Measurements from ENCODE around the gene PSME4. TPM values are rescaled to one million over a fixed set of nuclear protein-coding genes. Genes with fewer than 3 reads are reported as not detected.
A peak's percentile ranks its signal among the peaks of the same experiment; 100 is the strongest.
"Not testable (repeated sequence)": the region's sequence is repeated elsewhere in the genome, so short reads cannot be mapped to it uniquely, and the experiment has no call there.

Gene PSME4
- total RNA-seq, 1 donor from 2014 or later = 68.3 TPM

DNA sequence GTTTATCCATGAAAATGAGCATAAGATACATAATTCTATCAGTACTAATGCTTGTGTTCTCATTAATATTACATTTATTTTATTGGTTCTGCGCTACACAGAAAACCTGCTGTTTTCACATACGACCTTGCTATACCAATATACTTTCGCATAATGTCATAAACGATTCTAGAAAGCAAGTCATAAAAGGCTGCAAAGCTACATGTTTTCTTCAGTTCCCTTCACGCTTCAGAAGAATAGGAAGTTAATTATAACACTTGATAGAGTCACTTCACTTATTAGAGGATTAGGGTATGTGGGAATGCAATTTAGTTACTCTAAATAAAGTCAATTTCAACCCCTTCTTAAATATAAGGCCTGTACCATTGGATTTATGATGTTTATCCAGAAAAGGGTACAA, 29.0 kb downstream of the PSME4 start:
- H3K27me3 Mint-ChIP-seq (ENCODE audit: low read depth) = no peaks in the 10 kb centered on the region
- no peak overlapping the region for H3K4me3 Mint-ChIP-seq
- no peak overlapping the region for H3K27ac Mint-ChIP-seq
- no peak for DNase-seq (ENCODE audit: low spot score in 2 of 2, unreplicated experiment in 2 of 2)
- no peaks in the 10 kb centered on the region for H3K4me1 Mint-ChIP-seq
- peaks cover 31% of the 10 kb centered on the region for H3K36me3 Mint-ChIP-seq
- no peaks in the 10 kb centered on the region for H3K9me3 Mint-ChIP-seq
- TF ChIP-seq, protein P1, sequence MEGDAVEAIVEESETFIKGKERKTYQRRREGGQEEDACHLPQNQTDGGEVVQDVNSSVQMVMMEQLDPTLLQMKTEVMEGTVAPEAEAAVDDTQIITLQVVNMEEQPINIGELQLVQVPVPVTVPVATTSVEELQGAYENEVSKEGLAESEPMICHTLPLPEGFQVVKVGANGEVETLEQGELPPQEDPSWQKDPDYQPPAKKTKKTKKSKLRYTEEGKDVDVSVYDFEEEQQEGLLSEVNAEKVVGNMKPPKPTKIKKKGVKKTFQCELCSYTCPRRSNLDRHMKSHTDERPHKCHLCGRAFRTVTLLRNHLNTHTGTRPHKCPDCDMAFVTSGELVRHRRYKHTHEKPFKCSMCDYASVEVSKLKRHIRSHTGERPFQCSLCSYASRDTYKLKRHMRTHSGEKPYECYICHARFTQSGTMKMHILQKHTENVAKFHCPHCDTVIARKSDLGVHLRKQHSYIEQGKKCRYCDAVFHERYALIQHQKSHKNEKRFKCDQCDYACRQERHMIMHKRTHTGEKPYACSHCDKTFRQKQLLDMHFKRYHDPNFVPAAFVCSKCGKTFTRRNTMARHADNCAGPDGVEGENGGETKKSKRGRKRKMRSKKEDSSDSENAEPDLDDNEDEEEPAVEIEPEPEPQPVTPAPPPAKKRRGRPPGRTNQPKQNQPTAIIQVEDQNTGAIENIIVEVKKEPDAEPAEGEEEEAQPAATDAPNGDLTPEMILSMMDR (IDR thresholded peaks at IDR 0.05; ENCODE audit: unreplicated experiment) = no peak

DNA sequence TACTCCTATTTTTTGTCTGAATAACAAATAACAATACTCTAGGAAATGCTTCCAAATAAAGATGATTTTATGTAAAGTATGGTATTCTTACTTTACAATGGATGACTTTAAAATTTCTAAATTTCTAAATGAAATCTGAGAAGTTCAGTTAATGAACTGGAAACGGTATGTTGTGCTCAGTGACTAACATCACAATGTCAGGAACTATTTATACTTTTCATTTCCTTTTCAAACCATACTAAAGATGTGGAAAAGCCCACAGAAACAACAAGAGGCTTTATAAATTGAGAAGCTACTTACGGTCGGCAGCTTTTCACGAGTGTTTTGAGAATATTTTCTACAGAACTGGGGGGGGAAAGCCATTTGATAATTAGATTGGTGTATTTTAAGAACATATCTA, 31.1 kb downstream of the PSME4 start:
- TF ChIP-seq, protein P1 (IDR thresholded peaks at IDR 0.05; ENCODE audit: unreplicated experiment) = no peak
- Mint-ChIP-seq H3K27me3 (ENCODE audit: low read depth) (no peaks in the 10 kb centered on the region), H3K36me3 (peaks cover 27% of the 10 kb centered on the region), H3K9me3 (no peaks in the 10 kb centered on the region), H3K27ac (no peak overlapping the region), H3K4me1 (no peaks in the 10 kb centered on the region), H3K4me3 (no peak overlapping the region)
- DNase-seq (ENCODE audit: low spot score in 2 of 2, unreplicated experiment in 2 of 2) = no peak

DNA sequence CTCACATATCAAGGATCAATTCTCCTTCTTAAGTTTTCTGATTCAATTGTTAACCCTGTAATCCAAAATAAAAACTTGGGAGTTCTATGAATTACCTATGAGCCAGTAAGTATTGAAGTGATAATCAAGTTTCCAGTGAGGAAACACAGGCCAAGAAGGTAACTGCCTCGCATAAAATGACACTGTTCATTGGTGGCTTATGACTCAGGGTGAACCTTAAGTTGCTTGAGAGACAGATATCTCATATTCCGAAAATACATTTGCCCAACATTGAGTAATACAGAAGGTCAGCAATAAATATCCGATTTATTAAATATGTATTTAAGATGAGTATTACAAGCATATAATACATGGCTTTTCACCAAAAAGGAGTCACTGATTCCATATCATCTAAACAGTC, 31.9 kb downstream of the PSME4 start:
- Mint-ChIP-seq H3K36me3 (peaks cover 32% of the 10 kb centered on the region), H3K27ac (no peak overlapping the region), H3K27me3 (ENCODE audit: low read depth) (no peaks in the 10 kb centered on the region), H3K4me1 (no peaks in the 10 kb centered on the region), H3K4me3 (no peak overlapping the region), H3K9me3 (no peaks in the 10 kb centered on the region)
- no peak for DNase-seq (ENCODE audit: low spot score in 2 of 2, unreplicated experiment in 2 of 2)
- TF ChIP-seq, protein P1 (IDR thresholded peaks at IDR 0.05; ENCODE audit: unreplicated experiment) = no peak

DNA sequence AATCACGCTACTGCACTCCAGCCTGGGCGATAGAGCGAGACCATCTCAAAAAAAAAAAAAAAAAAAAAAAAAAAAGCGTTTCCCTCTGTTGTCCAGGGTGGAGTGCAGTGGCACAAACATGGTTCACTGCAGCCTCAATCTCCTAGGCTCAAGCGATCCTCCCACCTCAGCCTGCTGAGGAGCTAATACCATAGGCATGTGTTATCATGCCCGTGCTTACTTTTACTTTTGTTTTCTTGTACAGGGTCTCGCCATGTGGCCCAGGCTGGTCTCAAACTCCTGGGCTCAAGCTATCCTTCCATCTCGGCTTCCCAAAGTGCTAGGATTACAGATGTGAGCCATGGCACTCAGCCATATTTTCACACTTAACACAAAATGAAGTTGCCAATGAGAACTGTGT, 37.5 kb downstream of the PSME4 start:
- peaks cover 44% of the 10 kb centered on the region for H3K36me3 Mint-ChIP-seq
- H3K27ac Mint-ChIP-seq = no peak overlapping the region
- TF ChIP-seq, protein P1 (IDR thresholded peaks at IDR 0.05; ENCODE audit: unreplicated experiment) = no peak
- H3K9me3 Mint-ChIP-seq = no peaks in the 10 kb centered on the region
- no peak overlapping the region for H3K4me3 Mint-ChIP-seq
- no peaks in the 10 kb centered on the region for H3K4me1 Mint-ChIP-seq
- DNase-seq (ENCODE audit: low spot score in 2 of 2, unreplicated experiment in 2 of 2) = no peak
- no peaks in the 10 kb centered on the region for H3K27me3 Mint-ChIP-seq (ENCODE audit: low read depth)

DNA sequence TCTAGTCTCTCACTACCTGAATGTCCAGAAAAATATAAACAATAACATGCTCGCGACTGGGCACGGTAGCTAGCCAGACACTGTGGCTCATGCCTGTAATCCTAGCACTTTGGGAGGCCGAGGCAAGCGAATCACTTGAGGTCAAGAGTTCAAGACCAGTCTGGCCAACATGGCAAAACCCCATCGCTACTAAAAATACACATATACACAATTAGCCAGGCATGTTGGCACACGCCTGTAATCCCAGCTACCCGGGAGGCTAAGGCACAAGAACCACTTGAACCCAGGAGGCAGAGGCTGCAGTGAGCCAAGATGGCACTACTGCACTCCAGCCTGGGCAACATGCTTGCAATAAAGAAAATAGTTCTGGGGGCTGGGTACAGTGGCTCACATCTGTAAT, 44.5 kb downstream of the PSME4 start:
- H3K4me3 Mint-ChIP-seq; DNase-seq (ENCODE audit: low spot score in 2 of 2, unreplicated experiment in 2 of 2); H3K4me1 Mint-ChIP-seq; H3K27me3 Mint-ChIP-seq (ENCODE audit: low read depth); H3K9me3 Mint-ChIP-seq; H3K27ac Mint-ChIP-seq: not testable (repeated sequence)
- H3K36me3 Mint-ChIP-seq = peaks cover 45% of the 10 kb centered on the region

DNA sequence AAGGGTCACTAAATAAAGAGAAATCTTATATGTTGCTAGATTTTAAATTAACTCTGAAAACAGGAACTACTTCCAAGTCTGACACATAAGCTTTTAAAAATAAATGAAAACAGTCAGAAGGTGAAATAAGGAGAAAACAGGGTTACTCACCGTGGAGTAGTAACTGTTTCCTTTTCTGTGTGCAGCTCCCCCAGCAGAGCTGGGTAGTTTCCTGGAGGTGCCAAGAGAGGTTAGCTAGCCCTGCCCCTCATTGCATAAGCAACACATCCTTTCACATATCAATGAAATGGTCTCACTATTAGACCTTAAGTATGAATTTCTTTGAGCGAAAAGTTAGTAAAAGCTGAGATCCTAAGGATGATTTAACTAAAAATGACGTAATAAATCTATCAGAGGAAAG, 57.1 kb downstream of the PSME4 start:
- Mint-ChIP-seq H3K27ac (peak overlapping the region; percentile 3), H3K9me3 (no peaks in the 10 kb centered on the region), H3K4me3 (no peak overlapping the region), H3K27me3 (ENCODE audit: low read depth) (no peaks in the 10 kb centered on the region), H3K36me3 (peaks cover 21% of the 10 kb centered on the region), H3K4me1 (no peaks in the 10 kb centered on the region)
- TF ChIP-seq, protein P1 (IDR thresholded peaks at IDR 0.05; ENCODE audit: unreplicated experiment) = no peak
- no peak for DNase-seq (ENCODE audit: low spot score in 2 of 2, unreplicated experiment in 2 of 2)
